IPS-20b (cell line): ENCODE data around the gene PARD3B.

ENCODE experiments used
- H3K27ac ChIP-seq: one replicate; pipeline ENCODE4 v1.5.1; 2013; ENCODE audit warnings: low read length
- H3K27me3 ChIP-seq: 2 replicates; pipeline ENCODE4 v1.6.1; 2013; ENCODE audit warnings: mild to moderate bottlenecking, low read length, inconsistent platforms; ENCODE audit not compliant: insufficient read depth
- H3K36me3 ChIP-seq: 2 replicates; pipeline ENCODE4 v1.6.1; 2013; ENCODE audit warnings: low read depth, mild to moderate bottlenecking, inconsistent platforms, low read length, moderate library complexity; ENCODE audit not compliant: insufficient read depth
- H3K4me1 ChIP-seq: 2 replicates; pipeline ENCODE4 v1.6.1; 2013; ENCODE audit warnings: mild to moderate bottlenecking, control low read depth, inconsistent platforms, low read length, moderate library complexity; ENCODE audit not compliant: insufficient read depth
- H3K4me3 ChIP-seq: 2 replicates; pipeline ENCODE4 v1.5.1; 2013; ENCODE audit warnings: mild to moderate bottlenecking, low read length, inconsistent platforms
- H3K9ac ChIP-seq: 2 replicates; pipeline ENCODE4 v1.6.1; 2013; ENCODE audit warnings: low read depth, mild to moderate bottlenecking, inconsistent platforms, low read length, moderate library complexity
- H3K9me3 ChIP-seq: 2 replicates; pipeline ENCODE4 v1.6.1; 2013; ENCODE audit warnings: mild to moderate bottlenecking, low read depth, low read length, inconsistent platforms; ENCODE audit not compliant: insufficient read depth

The PARD3B gene

DNA sequence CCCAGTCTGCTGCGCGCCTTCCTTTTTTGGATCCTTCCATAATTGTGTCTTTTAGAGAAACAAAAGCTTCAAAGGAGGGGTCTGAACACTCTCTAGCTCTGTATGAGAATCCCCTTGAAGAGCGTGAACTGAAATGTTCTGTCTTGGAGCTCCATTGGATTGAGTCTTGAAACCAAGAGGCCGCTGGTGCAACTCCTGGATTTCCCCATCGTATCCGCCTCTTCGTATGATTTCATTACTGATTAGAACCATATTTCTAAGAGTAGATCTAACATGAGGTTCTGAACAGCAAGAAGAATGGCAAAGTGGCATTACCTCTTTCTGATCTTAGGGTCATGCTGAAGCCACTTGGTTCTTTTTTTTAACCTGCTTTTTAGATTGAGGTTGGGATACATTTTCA, 1105.7 kb downstream of the PARD3B start:
- no peaks in the 10 kb centered on the region for H3K27me3 ChIP-seq
- H3K36me3 ChIP-seq: no peaks in the 10 kb centered on the region
- peaks cover 22% of the 10 kb centered on the region for H3K4me1 ChIP-seq
- no peak overlapping the region for H3K27ac ChIP-seq
- no peak overlapping the region for H3K9ac ChIP-seq
- no peak overlapping the region for H3K4me3 ChIP-seq
- no peaks in the 10 kb centered on the region for H3K9me3 ChIP-seq

DNA sequence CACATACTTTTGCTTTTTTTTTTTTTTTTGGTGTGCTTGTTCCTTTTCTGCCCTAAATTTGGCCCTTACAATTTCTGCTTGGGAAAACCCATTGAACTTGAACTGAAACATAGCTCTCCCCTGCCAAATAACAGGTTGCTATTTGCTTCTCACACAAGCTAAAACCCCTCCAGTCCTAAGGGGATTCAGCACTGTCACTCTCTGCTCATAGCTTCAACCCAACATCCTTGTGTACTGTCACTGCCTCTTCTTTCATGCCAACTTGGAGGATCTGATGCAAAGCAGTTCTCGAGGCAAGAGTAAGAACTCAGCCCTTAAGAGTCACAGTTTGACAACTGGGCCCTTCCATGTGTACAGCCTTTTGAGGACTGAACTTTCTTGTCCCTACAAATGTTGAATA, 1106.4 kb downstream of the PARD3B start:
- Histone ChIP-seq H3K9me3 (no peaks in the 10 kb centered on the region), H3K4me1 (peaks cover 20% of the 10 kb centered on the region), H3K27ac (no peak overlapping the region), H3K9ac (no peak overlapping the region), H3K4me3 (no peak overlapping the region), H3K36me3 (no peaks in the 10 kb centered on the region), H3K27me3 (no peaks in the 10 kb centered on the region)

DNA sequence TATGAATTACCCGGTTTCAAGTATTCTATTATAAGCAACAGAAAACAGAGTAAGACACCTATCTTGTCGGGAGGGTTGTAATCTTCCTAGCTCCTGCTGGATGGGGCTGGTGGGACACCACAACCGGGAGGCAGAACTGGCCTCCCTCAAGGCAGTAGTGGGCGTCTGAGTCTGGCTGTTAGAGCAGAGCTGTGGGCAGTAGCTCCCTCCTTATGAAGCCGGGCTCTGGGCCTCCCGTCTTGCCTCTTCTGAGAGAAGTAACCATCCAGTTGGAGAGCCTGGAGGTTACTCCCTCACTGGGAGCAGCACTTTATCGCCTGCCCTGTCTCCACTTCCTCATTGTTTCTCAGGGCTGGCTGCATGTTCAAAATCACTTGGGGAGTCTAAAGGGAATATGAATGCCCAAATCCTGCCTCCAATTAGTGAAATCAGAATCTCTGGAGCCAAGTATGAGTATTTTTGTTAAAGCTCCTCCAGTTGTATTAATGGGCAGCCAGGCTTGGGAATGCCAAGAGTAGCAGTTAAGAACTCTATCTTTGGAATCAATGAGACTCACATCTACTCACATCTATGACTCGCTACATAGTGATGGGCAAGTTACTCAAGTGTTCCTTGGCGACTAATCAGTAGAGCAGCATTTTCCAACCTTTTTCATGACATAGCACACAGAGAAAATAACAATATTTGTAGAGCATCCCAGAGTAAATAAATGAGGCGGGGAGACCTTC, 1109.8 kb downstream of the PARD3B start:
- Histone ChIP-seq H3K4me3 (no peak overlapping the region), H3K9ac (no peak overlapping the region), H3K36me3 (no peaks in the 10 kb centered on the region), H3K27ac (no peak overlapping the region), H3K4me1 (peaks cover 13% of the 10 kb centered on the region), H3K27me3 (no peaks in the 10 kb centered on the region), H3K9me3 (no peaks in the 10 kb centered on the region)

DNA sequence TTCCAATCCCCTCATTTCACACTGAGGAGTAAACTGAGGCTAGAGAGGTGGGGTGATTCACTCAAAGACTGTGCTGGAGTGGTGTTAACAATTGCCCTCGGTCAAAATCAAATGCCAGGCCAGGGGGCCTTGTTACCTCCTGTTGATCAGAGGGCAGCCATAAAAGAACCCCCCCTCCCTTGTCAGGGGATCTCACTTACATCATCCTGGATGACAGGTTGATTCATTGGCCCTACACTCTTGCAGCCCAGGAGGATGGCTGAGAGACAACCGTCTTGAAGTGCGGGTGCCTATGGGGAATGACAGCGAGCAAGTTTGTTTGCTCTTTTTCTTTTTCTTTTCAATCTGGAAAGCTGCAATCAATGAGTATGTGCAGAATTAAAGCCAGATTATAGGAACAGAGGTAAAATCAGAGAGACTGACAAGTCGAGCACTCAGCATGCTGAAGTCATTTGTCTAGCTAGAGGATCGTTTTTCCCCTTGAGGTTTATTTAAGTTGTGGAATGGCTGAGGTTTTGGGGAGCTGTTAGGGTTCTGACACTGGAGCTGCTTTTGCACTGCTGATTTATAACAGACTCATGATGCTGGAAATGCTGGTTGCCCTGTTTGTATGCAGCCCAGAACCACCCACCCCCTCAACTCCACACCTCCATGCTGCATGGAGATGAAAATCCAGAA, 1110.6 kb downstream of the PARD3B start:
- no peaks in the 10 kb centered on the region for H3K9me3 ChIP-seq
- no peaks in the 10 kb centered on the region for H3K27me3 ChIP-seq
- peaks cover 4% of the 10 kb centered on the region for H3K4me1 ChIP-seq
- H3K36me3 ChIP-seq: no peaks in the 10 kb centered on the region
- no peak overlapping the region for H3K9ac ChIP-seq
- H3K27ac ChIP-seq: no peak overlapping the region
- no peak overlapping the region for H3K4me3 ChIP-seq

DNA sequence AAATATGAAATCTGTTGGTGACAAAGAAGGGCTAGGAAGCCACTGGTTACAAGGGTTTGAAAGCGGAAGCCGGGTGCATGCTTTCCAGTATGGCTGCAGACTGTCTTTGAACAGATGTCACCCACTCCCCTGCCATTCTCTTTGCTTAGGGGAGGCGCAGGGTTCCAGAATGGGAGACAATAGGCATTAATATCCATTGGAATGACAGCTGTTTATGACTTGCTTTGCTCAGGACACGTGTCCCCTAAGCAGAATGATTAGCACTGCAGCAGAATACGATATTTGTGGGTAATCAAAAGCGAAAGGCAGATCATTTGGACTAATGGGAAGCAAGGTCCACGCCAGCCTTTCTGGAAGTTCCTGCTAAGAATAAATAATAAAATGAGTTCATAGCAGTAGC, 1111.2 kb downstream of the PARD3B start:
- Histone ChIP-seq H3K9ac (no peak overlapping the region), H3K27ac (no peak overlapping the region), H3K9me3 (no peaks in the 10 kb centered on the region), H3K36me3 (no peaks in the 10 kb centered on the region), H3K27me3 (no peaks in the 10 kb centered on the region), H3K4me1 (peaks cover 3% of the 10 kb centered on the region; the same call in 1 of the 2 replicates), H3K4me3 (no peak overlapping the region)

DNA sequence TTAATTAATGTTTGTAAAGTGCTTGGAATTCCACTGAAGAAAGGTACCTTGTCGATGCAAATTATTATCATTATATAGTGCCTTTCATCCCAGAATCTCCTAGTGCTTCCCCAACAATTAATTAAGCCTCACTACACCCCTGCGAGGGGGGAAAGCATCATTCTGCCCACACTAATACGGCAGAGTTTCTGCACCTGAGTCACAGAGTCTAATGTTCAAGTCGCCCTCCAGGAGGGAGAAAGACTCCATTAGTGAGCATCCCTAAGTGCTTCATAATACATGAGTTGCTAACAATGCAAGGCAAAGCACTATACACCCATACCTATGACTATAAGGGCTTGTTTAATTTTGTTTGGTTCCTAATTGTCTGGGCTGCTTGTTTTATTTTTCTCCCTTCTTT, 1111.7 kb downstream of the PARD3B start:
- Histone ChIP-seq H3K27ac (no peak overlapping the region), H3K4me1 (peaks cover 3% of the 10 kb centered on the region; the same call in 1 of the 2 replicates), H3K9ac (no peak overlapping the region), H3K4me3 (no peak overlapping the region), H3K27me3 (no peaks in the 10 kb centered on the region), H3K36me3 (no peaks in the 10 kb centered on the region), H3K9me3 (no peaks in the 10 kb centered on the region)

DNA sequence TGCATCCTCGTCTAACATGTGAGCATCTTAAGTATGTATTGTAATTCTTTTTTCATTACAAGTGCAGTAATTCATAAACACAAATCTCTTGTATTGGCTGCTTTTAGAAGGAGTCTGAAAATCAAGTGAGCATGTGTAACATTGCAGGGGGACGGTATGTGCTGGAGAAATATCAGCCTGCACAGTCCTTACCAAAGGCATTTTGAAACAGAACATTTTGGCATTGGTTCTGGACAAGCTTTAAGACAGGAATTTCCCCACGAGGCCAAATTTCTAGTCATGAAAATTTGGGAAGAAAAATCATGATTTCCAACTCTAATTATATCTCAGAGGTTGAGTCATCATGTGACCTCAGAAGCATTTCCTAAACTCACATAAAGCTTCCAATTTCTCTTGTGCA, 1112.3 kb downstream of the PARD3B start:
- Histone ChIP-seq H3K4me1 (peaks cover 3% of the 10 kb centered on the region; the same call in 1 of the 2 replicates), H3K27ac (no peak overlapping the region), H3K27me3 (no peaks in the 10 kb centered on the region)

DNA sequence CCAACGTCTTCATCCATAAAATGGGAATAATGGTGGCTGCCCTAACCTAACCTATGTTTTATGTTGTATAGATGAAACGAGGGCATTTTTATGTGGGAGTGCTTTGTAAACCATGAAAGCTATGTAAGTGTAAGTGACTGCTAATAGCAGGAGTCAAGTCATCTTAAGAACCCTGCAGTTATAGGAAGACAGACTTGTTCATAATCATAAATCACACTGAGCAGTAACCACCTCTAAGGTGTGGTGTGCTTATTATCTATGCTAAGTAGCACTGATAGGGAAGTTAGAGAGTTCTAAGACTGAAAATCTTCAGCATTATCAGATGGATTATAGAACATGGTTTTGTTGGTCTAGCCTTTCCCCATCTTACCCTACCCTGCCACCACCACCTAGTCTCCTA, 1112.8 kb downstream of the PARD3B start:
- no peaks in the 10 kb centered on the region for H3K27me3 ChIP-seq
- no peak overlapping the region for H3K27ac ChIP-seq
- H3K9ac ChIP-seq: no peak overlapping the region
- H3K9me3 ChIP-seq: no peaks in the 10 kb centered on the region
- no peak overlapping the region for H3K4me3 ChIP-seq
- no peaks in the 10 kb centered on the region for H3K36me3 ChIP-seq
- H3K4me1 ChIP-seq: peaks cover 3% of the 10 kb centered on the region; the same call in 1 of the 2 replicates

More for the DNA sequence above, 1112.3 kb downstream of the PARD3B start:
- H3K36me3 ChIP-seq: no peaks in the 10 kb centered on the region
- H3K4me3 ChIP-seq: no peak overlapping the region
- H3K9me3 ChIP-seq: no peaks in the 10 kb centered on the region
- H3K9ac ChIP-seq: no peak overlapping the region

DNA sequence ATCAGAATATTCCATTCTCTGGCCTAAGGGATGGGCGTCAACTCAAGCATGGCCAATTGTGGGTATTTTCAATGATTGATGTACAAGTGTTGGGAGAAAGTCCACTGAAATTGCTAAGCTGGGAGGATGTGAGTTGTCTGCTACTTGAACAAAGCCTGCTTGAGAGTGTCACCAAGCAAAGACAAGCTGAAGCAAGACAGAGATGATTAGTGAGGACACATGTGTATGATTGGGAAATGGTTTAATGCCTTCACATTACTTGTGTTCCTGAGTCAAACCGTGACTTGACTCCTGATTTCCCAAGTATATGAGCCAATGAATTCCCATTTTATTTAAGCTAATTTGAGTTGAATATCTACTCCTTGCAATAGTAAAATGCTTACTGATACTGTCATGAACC, 1113.3 kb downstream of the PARD3B start:
- Histone ChIP-seq H3K4me3 (no peak overlapping the region), H3K36me3 (no peaks in the 10 kb centered on the region), H3K9ac (no peak overlapping the region), H3K9me3 (no peaks in the 10 kb centered on the region), H3K4me1 (peaks cover 3% of the 10 kb centered on the region; the same call in 1 of the 2 replicates), H3K27me3 (no peaks in the 10 kb centered on the region), H3K27ac (no peak overlapping the region)

DNA sequence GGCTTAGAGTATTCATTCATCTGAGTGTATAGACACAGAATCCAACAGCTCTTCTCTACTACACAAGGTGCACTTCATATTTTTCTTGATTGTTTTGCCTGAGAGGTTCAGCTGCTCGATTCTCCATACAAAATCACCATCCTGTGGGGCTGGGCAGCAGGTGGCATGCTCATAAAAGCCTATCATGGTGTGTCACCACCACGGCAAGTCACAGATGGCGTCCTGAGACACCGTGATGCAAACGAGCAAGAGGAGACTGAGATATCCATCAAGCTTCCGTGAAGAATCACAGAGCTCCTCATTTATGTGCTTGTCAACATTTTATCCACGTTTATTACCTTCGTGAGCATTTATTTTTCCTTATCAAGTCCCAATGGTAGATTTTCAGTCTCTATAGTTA, 1114.6 kb downstream of the PARD3B start:
- Histone ChIP-seq H3K4me1 (peaks cover 3% of the 10 kb centered on the region; the same call in 1 of the 2 replicates), H3K9ac (no peak overlapping the region), H3K36me3 (no peaks in the 10 kb centered on the region), H3K27ac (no peak overlapping the region), H3K27me3 (no peaks in the 10 kb centered on the region), H3K9me3 (no peaks in the 10 kb centered on the region), H3K4me3 (no peak overlapping the region)

DNA sequence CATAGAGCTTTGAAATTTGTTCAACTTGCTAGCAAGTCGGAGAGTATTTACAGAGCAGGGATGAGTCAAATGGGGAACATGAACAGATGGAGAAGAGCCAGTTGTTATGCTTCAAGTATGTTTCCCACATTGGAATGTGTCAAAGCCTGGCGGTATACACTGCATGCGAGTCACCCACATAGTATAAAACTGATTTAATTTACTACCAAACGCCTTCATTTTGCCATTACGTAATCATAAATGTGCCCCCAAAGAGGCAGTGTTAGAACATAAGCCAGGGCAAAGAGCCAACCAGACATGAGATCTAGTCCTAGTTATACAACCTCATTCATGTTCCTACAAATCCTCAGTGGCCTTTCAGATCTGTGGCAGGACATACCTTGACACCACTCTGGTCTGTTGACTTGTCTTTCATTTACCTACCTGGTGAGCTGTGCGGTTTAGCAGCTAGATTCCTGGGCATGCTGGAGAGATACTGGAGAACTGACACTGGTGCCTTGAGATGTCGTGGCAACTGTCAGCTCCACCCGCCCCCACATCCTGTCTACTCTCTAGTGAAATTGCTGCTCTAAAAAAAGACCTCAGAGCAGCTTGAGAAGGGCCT, 1115.3 kb downstream of the PARD3B start:
- Histone ChIP-seq H3K9me3 (no peaks in the 10 kb centered on the region), H3K27me3 (no peaks in the 10 kb centered on the region), H3K27ac (no peak overlapping the region), H3K36me3 (no peaks in the 10 kb centered on the region), H3K4me3 (no peak overlapping the region), H3K9ac (no peak overlapping the region), H3K4me1 (peaks cover 3% of the 10 kb centered on the region; the same call in 1 of the 2 replicates)

DNA sequence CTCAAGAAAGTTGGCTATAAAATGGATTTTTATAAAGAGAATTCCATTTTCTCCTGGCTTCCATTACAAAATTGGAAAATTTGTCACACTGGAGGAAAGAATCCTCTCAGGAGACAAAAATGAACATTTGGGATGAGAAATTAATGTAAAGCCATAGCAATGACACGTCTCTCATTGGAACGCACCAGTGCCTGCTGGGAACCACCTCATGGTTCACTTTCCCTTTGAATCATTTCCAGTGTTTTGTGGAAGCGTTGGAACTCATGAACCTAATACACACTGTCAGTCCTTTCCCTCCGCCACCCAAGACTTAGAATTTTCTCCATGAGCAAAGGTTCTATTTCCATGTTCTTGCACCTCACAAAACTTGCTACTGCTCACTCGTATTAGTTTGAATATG, 1116.0 kb downstream of the PARD3B start:
- Histone ChIP-seq H3K27ac (no peak overlapping the region), H3K4me3 (no peak overlapping the region), H3K4me1 (peaks cover 3% of the 10 kb centered on the region; the same call in 1 of the 2 replicates), H3K36me3 (no peaks in the 10 kb centered on the region), H3K9ac (no peak overlapping the region), H3K9me3 (no peaks in the 10 kb centered on the region), H3K27me3 (no peaks in the 10 kb centered on the region)
